BLaER1 treated with 17β-estradiol and CSF1 and Interleukin-3, amounts not matched to agents 10 nM and 100 nM (cell line): ENCODE data around the gene ADGRV1.
A peak's percentile ranks its signal among the peaks of the same experiment; 100 is the strongest.
"Not testable (repeated sequence)": the region's sequence is repeated elsewhere in the genome, so short reads cannot be mapped to it uniquely, and the experiment has no call there.

ENCODE experiments used
- H3K27ac ChIP-seq, 11 experiments: shearing (Covaris generic); formaldehyde crosslinking; 2 replicates each; pipeline ENCODE4 v1.8.1; 2022
- H3K27me3 ChIP-seq, 11 experiments: shearing (Covaris generic); formaldehyde crosslinking; 2 replicates each; pipeline ENCODE4 v1.8.1; 2022
- H3K36me3 ChIP-seq, 11 experiments: shearing (Covaris generic); formaldehyde crosslinking; 2 replicates each; pipeline ENCODE4 v1.8.1; 2022
- H3K4me1 ChIP-seq, 10 experiments: shearing (Covaris generic); formaldehyde crosslinking; 2 replicates each; pipeline ENCODE4 v1.8.1; 2022
- H3K4me2 ChIP-seq, 11 experiments: shearing (Covaris generic); formaldehyde crosslinking; 2 replicates each; pipeline ENCODE4 v1.8.1; 2022
- H3K4me3 ChIP-seq, 10 experiments: shearing (Covaris generic); formaldehyde crosslinking; 2 replicates each; pipeline ENCODE4 v1.8.1; 2022
- H3K9ac ChIP-seq, 11 experiments: shearing (Covaris generic); formaldehyde crosslinking; 2 replicates each; pipeline ENCODE4 v1.8.1; 2022
- H3K9me3 ChIP-seq, 11 experiments: shearing (Covaris generic); formaldehyde crosslinking; replicated peaks in 1 of 11; 2 replicates each; pipeline ENCODE4 v1.8.1; 2022
- H4K20me1 ChIP-seq, 11 experiments: shearing (Covaris generic); formaldehyde crosslinking; 2 replicates each; pipeline ENCODE4 v1.8.1; 2022
- Cebpa-rat ChIP-seq, 11 experiments: shearing (Covaris generic); IDR thresholded peaks; 2 replicates each; pipeline ENCODE4 v1.8.1; 2022

Gene ADGRV1

GRCh38 chr5:90675222-90675621, 116.6 kb downstream of the ADGRV1 start:
- no peak overlapping the region for H3K4me3 ChIP-seq
- H3K27ac ChIP-seq, result no peak overlapping the region
- no peak overlapping the region for H3K4me2 ChIP-seq
- no peaks in the 10 kb centered on the region for H3K27me3 ChIP-seq
- TF ChIP-seq Cebpa-rat (IDR thresholded peaks at IDR 0.05), result no peak
- H3K36me3 ChIP-seq, result no peaks in the 10 kb centered on the region
- H3K9me3 ChIP-seq, result no peaks in the 10 kb centered on the region
- no peaks in the 10 kb centered on the region for H4K20me1 ChIP-seq
- peaks cover 0 to 3% (median 0%) of the 10 kb centered on the region in 10 experiments; a peak in 1 of 20 replicates for H3K4me1 ChIP-seq
- no peak overlapping the region for H3K9ac ChIP-seq

- H3K4me2 ChIP-seq, result no peak overlapping the region
- H3K4me3 ChIP-seq, result no peak overlapping the region
- no peaks in the 10 kb centered on the region for H3K36me3 ChIP-seq
- TF ChIP-seq Cebpa-rat (IDR thresholded peaks at IDR 0.05), result no peak
- no peaks in the 10 kb centered on the region for H3K27me3 ChIP-seq
- no peak overlapping the region for H3K9ac ChIP-seq
- H4K20me1 ChIP-seq, result no peaks in the 10 kb centered on the region
- peaks cover 0 to 4% (median 0%) of the 10 kb centered on the region in 11 experiments; a peak in 1 of 22 replicates for H3K9me3 ChIP-seq
- peaks cover 0 to 3% (median 0%) of the 10 kb centered on the region in 10 experiments; a peak in 1 of 20 replicates for H3K4me1 ChIP-seq
- H3K27ac ChIP-seq, result no peak overlapping the region
These were observed 122.4 kb downstream of the ADGRV1 start for GRCh38 chr5:90680921-90681563.

GRCh38 chr5:90682278-90682677, 123.7 kb downstream of the ADGRV1 start:
- Histone ChIP-seq H4K20me1 (no peaks in the 10 kb centered on the region), H3K9ac (no peak overlapping the region), H3K27me3 (no peaks in the 10 kb centered on the region), H3K4me2 (no peak overlapping the region), H3K4me3 (no peak overlapping the region), H3K9me3 (peaks cover 0 to 4% (median 0%) of the 10 kb centered on the region in 11 experiments; a peak in 1 of 22 replicates), H3K27ac (no peak overlapping the region), H3K36me3 (no peaks in the 10 kb centered on the region), H3K4me1 (peaks cover 0 to 3% (median 0%) of the 10 kb centered on the region in 10 experiments; a peak in 1 of 20 replicates)
- no peak for TF ChIP-seq Cebpa-rat (IDR thresholded peaks at IDR 0.05)

GRCh38 chr5:90685425-90686022, 126.9 kb downstream of the ADGRV1 start:
- no peak overlapping the region for H3K4me2 ChIP-seq
- peak; percentile 21 to 97 (median 86); a peak in 17 of 22 replicates for TF ChIP-seq Cebpa-rat (IDR thresholded peaks at IDR 0.05)
- peaks cover 5 to 18% (median 14%) of the 10 kb centered on the region in 10 experiments for H3K4me1 ChIP-seq
- no peaks in the 10 kb centered on the region for H3K27me3 ChIP-seq
- H3K4me3 ChIP-seq, result no peak overlapping the region
- peaks cover 0 to 12% (median 0%) of the 10 kb centered on the region in 11 experiments; a peak in 6 of 22 replicates for H3K9me3 ChIP-seq
- H4K20me1 ChIP-seq, result no peaks in the 10 kb centered on the region
- no peak overlapping the region for H3K27ac ChIP-seq
- no peaks in the 10 kb centered on the region for H3K36me3 ChIP-seq
- no peak overlapping the region for H3K9ac ChIP-seq

- H3K27me3 ChIP-seq, H3K4me2 ChIP-seq, H3K36me3 ChIP-seq, H3K27ac ChIP-seq, H3K9ac ChIP-seq, H4K20me1 ChIP-seq, H3K4me3 ChIP-seq: not testable (repeated sequence)
- Histone ChIP-seq H3K9me3 (peaks cover 0 to 12% (median 0%) of the 10 kb centered on the region in 11 experiments; a peak in 6 of 22 replicates), H3K4me1 (peaks cover 9 to 27% (median 21%) of the 10 kb centered on the region in 10 experiments)
These were observed 127.8 kb downstream of the ADGRV1 start for GRCh38 chr5:90686363-90686762.

- H3K9me3 ChIP-seq, result peaks cover 0 to 12% (median 0%) of the 10 kb centered on the region in 11 experiments; a peak in 6 of 22 replicates
- not testable (repeated sequence) for H3K27ac ChIP-seq, H3K9ac ChIP-seq, H4K20me1 ChIP-seq, H3K4me3 ChIP-seq, H3K27me3 ChIP-seq, H3K4me2 ChIP-seq, H3K36me3 ChIP-seq
- peaks cover 9 to 30% (median 22%) of the 10 kb centered on the region in 10 experiments for H3K4me1 ChIP-seq
These were observed 128.9 kb downstream of the ADGRV1 start for GRCh38 chr5:90687458-90687857.

- Histone ChIP-seq H3K9ac (no peak overlapping the region; a peak in 1 of 22 replicates), H3K27ac (peak overlapping the region in 8 of 11 experiments; percentile 55 to 81 (median 76); a peak in 11 of 22 replicates), H3K4me2 (peak overlapping the region in 5 of 11 experiments; percentile 18 to 80 (median 51); a peak in 5 of 22 replicates), H3K9me3 (peaks cover 0 to 12% (median 0%) of the 10 kb centered on the region in 11 experiments; a peak in 6 of 22 replicates), H3K4me3 (no peak overlapping the region), H3K36me3 (no peaks in the 10 kb centered on the region), H3K4me1 (peaks cover 9 to 33% (median 22%) of the 10 kb centered on the region in 10 experiments), H3K27me3 (no peaks in the 10 kb centered on the region), H4K20me1 (no peaks in the 10 kb centered on the region)
- TF ChIP-seq Cebpa-rat (IDR thresholded peaks at IDR 0.05), result no peak
These were observed 130.5 kb downstream of the ADGRV1 start for GRCh38 chr5:90689064-90689463.

GRCh38 chr5:90690307-90690706, 131.7 kb downstream of the ADGRV1 start:
- TF ChIP-seq Cebpa-rat (IDR thresholded peaks at IDR 0.05), result peak in 9 of 11 experiments; percentile 52 to 83 (median 77); a peak in 14 of 22 replicates

GRCh38 chr5:90691533-90691932, 132.9 kb downstream of the ADGRV1 start:
- no peaks in the 10 kb centered on the region for H4K20me1 ChIP-seq
- H3K36me3 ChIP-seq, result no peaks in the 10 kb centered on the region
- H3K27ac ChIP-seq, result peak overlapping the region in 6 of 11 experiments; percentile 17 to 81 (median 76); a peak in 9 of 22 replicates
- H3K4me2 ChIP-seq, result peak overlapping the region in 4 of 11 experiments; percentile 58 to 88 (median 78); a peak in 7 of 22 replicates
- H3K9ac ChIP-seq, result no peak overlapping the region
- H3K27me3 ChIP-seq, result no peaks in the 10 kb centered on the region
- peaks cover 0 to 12% (median 0%) of the 10 kb centered on the region in 11 experiments; a peak in 5 of 22 replicates for H3K9me3 ChIP-seq
- peaks cover 9 to 45% (median 31%) of the 10 kb centered on the region in 10 experiments for H3K4me1 ChIP-seq
- H3K4me3 ChIP-seq, result no peak overlapping the region
- no peak for TF ChIP-seq Cebpa-rat (IDR thresholded peaks at IDR 0.05)

More at GRCh38 chr5:90690307-90690706, 131.7 kb downstream of the ADGRV1 start:
- Histone ChIP-seq H3K27ac (peak overlapping the region in 10 of 11 experiments; percentile 8 to 81 (median 72); a peak in 18 of 22 replicates), H3K36me3 (no peaks in the 10 kb centered on the region), H3K9ac (peak overlapping the region in 6 of 11 experiments; percentile 15 to 63 (median 56); a peak in 8 of 22 replicates), H3K4me2 (peak overlapping the region; percentile 18 to 88 (median 57); a peak in 21 of 22 replicates), H3K4me1 (peaks cover 9 to 35% (median 22%) of the 10 kb centered on the region in 10 experiments), H3K27me3 (no peaks in the 10 kb centered on the region), H3K4me3 (no peak overlapping the region; a peak in 1 of 20 replicates), H3K9me3 (peaks cover 0 to 12% (median 0%) of the 10 kb centered on the region in 11 experiments; a peak in 6 of 22 replicates), H4K20me1 (no peaks in the 10 kb centered on the region)
